ENCODE data around the gene SLC17A1.

The SLC17A1 gene, protein sequence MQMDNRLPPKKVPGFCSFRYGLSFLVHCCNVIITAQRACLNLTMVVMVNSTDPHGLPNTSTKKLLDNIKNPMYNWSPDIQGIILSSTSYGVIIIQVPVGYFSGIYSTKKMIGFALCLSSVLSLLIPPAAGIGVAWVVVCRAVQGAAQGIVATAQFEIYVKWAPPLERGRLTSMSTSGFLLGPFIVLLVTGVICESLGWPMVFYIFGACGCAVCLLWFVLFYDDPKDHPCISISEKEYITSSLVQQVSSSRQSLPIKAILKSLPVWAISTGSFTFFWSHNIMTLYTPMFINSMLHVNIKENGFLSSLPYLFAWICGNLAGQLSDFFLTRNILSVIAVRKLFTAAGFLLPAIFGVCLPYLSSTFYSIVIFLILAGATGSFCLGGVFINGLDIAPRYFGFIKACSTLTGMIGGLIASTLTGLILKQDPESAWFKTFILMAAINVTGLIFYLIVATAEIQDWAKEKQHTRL

DNA sequence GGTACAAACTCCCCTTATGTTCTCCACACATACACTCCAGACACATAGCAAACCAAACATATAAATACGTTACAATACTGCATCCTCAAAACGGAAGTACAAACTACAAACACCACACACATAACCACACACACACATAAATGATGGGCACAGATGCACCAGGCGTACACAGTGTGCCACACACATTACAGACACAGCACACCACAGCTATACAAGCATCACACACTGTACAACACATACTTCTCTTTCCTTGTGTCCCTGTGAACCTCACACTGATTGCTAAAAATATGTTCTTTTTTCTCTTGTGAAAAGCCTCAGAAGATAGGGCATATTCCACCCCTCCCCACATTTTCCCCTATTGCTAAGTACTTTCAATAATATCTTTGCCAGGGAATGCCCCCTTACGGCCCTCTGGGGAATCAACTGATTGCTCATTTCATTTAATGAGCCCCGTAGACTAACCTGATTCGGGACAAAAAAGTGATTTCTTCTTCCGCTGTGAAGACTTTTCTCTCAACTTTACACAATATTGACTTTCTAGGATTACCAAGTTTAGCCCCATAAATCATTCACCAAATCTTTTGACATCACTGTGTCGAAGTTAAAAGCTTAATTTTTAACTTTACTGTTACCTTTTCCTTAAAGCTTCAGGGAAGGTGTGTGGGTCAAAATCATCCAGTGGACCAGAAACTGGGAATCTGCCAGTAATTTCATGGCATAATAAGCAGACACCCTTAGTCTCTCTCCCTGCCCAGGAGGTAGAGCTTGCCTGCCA is at the start of gene SLC17A1:
Gene SLC17A1 (minus strand): TSS at position 521 of the 775 bp plus-strand sequence. CDS start 1,495 bp downstream, outside the sequence.
- DNase-seq (ENCODE audit: low read depth), result no peak

DNA sequence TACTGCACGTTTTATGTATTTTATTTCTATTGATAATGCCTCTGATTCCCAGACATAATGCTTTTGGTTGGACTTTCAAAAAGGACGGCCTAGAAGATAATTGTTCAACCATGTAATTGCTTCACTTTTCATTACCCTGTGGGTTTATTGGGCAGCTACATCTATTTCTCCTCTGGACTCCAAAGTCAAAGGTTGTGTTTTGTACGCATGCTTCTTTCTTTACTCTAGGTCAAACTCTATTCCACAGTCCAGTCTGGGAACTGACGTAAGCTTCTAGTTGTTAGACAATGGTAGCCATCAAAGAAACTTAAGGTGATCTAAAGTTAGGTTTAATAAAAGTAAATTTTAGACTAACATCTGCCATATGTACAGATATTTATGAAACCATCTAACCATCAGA is 48.7 kb upstream of the SLC17A1 start:
- DNase-seq (ENCODE audit: low read depth), result no peak

DNA sequence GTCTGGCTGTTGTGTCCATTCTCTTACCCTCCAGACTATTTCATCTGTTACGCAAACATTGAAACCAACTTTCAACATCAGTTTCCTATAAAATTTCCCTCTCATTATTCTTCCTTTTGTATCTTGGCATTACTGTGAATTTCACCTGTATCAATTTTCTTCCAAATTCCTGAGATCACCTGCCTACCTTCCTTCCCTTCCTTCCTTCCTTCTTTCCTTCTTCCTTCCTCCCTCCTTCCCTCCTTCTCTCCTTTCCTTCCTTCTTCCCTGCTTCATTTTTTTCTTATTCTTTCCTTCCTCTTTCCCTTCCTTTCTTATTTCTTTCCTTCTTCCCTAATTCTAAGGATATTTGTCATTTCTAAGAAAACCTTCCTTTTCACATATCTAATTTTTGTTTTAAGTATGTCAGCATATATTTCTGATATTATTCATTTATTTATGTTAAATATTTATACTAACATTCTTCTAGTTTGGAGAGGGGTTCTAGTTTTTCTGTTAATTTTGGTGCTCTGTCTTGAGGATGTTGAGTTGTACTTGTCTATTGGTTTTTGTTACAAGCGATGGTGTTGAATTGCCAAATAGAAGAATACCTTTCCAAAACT is 47.0 kb upstream of the SLC17A1 start:
- no peak for DNase-seq (ENCODE audit: low read depth)

DNA sequence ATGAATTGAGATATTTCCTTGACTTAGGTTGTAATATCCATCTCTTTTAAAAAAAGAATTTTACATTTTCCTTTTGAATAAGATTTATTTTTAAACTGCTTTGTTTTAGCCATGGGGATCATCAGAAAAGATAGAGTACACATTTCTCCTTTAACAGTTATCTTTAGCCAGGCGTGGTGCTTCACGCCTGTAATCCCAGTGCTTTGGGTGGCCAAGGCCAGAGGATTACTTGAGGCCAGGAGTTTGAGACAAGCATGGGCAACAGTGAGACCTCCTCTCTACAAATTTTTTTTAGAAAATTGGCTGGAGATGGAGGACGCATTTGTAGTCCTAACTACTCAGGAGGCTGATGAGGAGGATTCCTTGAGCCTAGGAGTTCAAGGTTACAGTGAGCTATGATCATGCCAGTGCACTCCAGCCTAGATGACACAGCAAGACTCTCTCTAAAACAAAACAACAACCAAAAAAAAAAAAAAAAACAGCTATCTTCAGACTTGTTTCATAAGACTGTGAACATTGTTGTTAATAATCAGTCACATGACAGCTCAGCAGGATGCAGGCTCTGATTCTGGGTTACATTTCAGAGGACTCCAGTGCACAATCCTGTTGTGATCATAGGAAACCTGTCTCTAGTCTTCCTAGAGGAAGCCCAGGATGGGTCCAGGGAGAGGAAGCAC is 44.2 kb upstream of the SLC17A1 start:
- DNase-seq (ENCODE audit: low read depth), result no peak

DNA sequence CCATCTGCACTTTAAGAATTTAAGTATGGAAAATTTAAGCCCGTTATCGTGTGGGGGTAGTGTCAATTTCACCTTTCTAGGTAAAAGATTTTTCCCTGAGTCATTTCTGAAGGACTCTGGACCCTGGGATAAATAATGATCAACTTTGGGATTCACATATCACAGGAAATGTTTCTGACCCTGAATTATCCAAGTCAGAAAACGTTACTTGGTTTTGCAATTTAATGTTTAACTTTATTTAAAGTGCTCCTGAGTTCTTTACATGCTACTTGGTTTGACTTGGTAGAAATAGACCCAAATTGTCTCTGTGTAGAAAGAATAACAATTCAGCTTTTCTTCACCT is 43.7 kb upstream of the SLC17A1 start:
- no peak for DNase-seq (ENCODE audit: low read depth)

DNA sequence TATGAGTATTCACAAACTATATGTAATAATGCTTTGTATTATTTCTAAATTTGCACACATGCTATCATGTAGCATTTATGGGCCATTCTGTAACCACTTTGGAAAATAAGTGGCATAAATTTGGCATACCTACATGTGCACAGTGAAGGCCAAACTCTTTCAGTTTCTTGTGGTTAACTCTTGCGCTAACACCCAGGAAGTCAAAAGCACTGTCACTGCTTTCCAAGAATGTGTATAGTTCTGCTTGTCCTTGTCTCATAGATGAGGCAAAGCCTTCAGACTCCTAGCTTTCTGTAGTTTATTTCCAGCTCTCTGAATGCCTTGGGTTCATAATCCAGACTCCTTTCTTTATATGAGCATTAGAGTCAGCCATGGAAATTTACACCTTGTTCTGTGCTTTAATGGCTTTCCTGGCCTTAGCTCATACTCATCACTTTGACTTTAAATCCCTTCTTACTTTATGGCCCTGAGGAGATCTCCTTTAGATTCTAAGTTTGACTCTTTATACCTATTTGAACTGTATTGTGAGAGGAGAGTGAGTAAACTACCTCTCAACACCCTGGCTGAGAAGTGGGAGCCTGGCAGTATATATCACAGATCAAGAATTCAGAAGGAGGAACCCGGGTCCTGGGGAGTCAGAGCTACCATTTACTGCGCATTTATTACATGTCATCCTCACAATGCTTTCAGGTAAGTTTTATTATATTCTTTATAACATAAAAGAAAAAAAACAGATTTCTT is 43.1 kb upstream of the SLC17A1 start:
- no peak for DNase-seq (ENCODE audit: low read depth)

DNA sequence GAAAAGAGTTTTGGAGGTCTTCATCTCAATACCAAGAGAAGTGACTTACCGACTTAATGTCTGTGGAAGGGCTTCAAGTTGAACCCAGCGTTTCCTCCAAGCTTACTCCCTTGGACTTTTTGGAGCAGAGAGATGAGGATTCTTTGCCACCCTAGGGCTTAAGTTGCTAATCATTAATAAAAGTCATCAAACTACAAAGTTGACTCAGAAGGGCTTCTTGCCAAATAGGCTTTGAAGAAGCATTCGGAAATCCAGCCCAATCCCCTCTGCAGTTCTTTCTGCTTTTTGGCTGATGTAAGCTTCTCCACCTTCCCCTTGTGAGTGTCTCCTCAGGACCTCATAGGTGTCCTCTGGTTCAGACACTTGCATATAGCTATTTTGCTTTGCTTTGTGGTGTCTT is 42.3 kb upstream of the SLC17A1 start, which contains the start of gene SLC17A3:
Gene SLC17A3 (minus strand): TSS at position 126 of the 400 bp plus-strand sequence. CDS start 5,856 bp downstream, outside the sequence.
- no peak for DNase-seq (ENCODE audit: low read depth)

DNA sequence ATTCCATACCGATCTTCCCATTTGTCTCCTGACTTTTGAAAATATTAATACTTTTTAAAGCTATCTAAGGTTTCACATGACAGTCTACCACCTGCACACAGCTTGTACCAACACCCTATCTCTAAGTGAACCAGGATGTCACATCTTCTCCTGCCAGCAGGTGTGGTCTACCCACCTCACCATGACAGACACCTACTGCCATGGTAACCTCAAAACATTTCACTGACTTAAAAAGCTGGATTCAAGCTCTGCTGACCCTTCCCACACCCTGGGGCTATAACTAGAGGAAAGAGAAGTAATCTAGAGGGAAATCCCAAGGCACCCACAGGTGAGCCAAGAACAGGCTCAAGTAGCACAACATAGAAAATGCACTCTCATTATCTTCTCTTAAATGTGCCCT is 41.0 kb upstream of the SLC17A1 start:
- no peak for DNase-seq (ENCODE audit: low read depth)

DNA sequence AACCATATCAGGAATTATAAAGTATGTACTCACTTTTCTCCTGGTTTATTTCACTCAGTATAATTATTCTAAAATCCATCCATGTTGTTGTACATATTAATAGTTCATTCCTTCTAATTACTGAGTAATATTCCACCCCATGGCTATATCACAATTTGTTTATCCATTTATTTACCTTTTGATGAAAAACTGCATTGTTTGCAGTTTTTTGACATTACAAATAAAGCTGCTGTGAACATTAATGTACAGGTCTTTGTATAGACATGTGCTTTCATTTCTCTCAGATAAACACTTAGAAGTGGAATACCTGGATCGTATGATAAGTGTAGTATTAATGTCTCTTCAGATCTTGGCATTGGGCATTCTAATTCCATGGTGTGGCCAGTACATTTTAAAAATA is 38.0 kb upstream of the SLC17A1 start:
- DNase-seq (ENCODE audit: low read depth), result no peak

DNA sequence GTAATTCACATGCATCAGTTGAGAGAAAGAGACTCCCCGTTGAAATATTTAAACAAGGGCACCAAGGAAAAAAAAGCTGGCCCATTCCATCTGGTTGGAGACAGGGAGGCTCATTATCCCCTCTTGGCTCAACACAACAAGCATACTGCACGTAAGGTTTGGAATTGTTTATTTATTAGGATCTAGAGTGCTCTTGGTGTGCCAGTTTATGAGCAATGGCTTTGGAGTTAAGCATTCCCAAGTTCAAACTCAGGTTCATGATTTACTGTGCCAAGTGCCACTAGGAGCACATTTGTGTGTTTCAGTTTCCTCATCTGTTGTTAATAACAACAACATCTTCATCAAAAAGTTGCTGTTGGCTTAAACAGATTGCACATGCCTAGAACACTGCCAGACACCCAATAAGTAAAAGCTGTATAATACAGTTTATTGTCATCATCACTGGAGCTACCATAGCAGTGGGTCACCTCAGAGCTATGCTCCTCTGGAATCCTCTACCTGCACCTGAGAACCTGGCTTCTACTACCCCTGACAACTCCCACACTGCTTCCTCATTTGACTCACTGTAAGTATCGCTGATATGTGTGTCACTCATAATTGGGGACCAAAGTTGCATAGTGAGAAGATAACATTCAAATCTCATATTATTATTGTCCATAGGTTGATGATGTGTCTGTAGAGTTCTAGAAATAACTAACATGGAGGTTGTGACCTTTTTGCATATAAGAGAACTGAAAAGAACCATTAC is 36.8 kb upstream of the SLC17A1 start:
- no peak for DNase-seq (ENCODE audit: low read depth)

DNA sequence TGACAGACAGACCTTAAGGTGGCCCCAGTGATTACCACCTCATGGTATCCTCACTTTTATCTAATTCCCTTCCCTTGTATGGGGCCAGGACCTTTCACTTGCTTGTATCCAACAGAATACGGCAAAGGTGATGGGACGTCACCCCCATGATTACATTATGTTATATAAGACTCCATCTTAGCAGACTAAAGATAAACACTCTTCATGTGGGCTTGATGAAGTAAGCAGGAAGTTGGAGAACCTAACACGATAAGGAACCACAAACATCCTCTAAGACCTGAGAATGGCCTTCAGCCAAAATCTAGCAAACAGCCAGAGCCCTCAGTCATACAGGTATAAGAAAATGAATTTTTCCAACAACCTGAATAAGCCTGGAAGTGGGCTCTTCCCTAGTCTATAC is 34.2 kb upstream of the SLC17A1 start:
- no peak for DNase-seq (ENCODE audit: low read depth)

DNA sequence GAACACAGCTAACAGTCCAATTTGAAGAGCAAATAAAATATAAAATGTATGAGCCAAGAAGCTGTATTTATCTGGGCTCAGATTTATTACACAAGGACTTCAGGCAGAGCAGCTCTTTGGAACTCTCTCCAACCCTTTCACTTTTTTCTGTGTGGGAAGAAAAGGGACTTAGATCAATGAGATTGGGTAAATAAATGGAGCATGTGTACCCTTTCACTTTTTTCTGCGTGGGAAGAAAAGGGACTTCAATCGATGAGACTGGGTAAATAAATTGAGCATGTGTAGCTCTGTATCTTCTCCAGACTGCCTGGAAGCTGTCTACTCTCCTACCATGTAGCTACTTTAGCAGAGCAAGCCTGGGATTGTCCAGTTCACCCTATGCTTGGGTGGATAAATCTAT is 31.5 kb upstream of the SLC17A1 start:
- DNase-seq (ENCODE audit: low read depth), result no peak

DNA sequence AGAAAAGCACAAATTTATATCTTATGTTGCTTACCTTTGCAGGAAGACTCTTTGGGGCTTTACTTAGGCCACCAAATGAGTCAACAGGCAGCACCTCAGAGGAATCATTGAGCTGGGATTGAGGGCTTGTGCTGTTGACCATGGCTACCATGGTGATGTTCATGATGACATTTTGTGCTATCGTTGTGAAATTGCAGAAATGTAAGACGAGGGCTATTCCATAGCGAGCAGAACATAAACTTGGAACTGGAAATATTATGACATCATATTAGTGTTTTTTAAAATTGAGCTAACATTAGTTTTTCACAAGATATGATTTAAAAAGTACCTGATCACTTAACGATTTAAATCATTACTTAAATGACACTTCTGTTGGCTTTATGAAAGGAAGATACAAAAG is 30.3 kb upstream of the SLC17A1 start:
- DNase-seq (ENCODE audit: low read depth), result no peak

DNA sequence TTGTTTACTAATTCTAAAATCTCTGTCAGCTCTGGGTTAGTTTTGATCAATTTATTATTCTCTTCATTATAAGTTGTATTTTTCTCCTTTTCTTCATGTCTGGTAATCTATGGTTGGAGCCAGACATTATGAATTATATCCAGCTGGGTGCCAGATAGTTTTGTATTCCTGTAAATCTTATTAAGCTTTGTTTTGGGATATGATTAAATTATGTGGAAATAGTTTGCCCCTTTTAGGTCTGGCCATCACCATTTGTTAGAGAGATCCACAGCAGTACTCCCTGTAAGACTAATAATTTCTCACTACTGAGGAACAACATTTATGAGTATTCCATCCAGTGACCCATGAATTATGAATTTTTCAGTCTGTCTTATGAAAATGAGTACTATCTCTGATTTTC is 20.9 kb upstream of the SLC17A1 start:
- no peak for DNase-seq (ENCODE audit: low read depth)

DNA sequence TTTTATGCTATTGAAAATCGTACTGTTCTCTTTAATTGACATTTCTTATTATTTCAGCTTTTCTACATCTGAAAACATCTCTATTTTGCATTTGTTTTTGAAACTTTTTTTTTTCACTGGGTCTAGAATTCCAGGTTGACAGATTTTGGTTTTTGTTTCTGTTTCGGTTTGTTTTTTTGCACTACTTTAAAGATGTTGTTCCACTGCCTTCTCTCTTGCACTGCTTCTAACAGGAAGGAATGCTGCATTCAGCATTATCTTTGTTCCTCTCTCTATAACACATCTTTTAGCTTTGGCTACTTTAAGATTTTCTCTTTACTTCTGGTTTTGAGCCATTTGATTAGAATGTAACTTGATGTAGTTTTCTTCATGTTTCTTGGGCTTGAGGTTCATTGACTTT is 20.1 kb upstream of the SLC17A1 start:
- DNase-seq (ENCODE audit: low read depth), result no peak

DNA sequence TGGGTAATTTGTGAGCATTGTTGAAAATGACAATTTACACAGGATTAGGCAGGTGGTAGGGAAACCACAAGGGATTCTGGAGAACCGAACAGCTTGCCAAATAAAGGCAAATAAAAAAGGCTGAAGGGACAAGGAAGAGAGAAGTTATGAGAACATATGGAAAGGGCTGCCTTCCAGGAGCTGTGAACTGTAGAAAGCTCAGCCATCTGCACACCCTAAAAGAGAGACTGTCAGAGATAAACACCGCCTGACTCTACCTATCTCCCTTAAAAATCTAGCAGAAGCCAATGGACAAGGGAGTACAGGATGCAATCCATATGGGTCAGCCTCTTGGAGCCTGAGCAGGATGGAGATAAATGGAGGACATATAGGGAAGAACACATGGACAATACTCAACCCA is 12.7 kb upstream of the SLC17A1 start:
- DNase-seq (ENCODE audit: low read depth), result no peak

DNA sequence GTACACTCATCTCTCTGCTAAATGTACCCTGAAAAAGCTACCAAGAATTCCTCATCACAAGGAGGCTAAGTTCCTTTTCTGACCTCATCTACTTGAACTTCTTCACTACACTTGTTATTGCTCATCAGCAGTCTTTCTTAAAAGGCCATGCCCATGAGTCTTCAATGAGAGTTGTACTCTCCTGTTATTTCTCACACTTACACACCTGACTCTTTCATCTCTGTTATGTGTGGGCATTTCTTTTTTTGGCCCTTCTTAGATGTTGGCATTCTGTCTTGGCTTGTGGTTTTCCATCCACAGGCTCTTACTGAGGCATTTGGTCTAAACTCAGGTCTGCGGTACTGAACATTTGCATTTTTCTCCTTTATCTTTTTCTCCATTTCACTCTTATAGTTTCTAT is 10.7 kb upstream of the SLC17A1 start:
- no peak for DNase-seq (ENCODE audit: low read depth)

DNA sequence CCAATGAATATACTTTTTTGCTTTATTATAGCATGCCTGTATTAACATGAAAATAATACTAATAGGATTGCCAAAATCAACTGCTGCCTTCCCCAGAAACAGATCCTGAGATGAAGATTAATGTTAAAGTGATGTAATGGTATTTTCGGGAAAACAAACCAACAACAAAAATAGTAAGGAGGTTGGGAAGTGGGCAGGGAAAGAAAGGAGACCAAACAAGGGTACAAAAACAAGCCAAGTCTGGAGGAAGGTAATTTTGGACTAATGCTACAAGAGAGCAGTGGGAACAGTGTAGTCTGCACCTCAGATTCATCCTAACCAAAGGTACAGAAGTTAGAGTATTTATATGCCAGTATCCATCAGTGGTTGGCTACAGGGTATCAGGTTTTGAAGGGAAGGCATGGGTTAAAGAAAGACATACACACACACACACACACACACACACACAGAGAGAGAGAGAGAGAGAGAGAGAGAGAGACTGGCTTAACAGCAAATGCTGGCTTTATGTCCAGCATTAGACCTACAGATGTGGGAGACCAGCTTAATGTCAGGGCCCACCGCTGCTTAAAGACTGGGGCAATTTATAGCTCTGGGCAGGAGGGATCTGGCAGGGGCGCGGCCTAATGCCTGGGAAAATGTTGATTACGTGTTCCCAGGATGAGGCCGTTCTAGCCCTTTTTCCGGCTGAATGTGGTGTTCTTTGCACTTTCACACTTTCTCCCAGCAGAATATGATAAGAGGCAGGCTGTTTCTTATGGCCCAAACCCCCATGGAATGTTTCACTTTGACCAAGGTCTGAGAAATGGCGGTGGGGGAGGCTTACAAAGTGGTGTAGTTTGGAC is 3.8 kb upstream of the SLC17A1 start:
- DNase-seq (ENCODE audit: low read depth), result no peak

DNA sequence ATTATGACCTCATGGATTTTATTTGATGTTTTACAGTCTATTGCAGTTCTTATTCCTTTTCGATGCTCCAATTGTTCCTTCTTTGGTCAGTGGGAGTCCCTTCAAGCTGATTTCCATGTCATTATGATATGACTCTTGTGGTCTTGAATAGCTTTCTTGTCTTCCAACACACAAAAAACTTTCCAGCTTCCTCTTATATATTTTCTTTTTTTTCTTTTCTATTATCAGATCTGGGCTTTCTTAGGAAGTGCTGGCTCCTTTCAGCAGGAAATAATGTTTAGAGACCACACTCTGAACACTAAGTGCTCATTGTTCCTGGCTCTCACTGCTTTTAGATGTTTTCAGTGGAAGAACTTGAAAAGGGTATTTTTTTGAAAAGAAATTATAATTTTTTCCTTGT is 3.1 kb upstream of the SLC17A1 start:
- no peak for DNase-seq (ENCODE audit: low read depth)

DNA sequence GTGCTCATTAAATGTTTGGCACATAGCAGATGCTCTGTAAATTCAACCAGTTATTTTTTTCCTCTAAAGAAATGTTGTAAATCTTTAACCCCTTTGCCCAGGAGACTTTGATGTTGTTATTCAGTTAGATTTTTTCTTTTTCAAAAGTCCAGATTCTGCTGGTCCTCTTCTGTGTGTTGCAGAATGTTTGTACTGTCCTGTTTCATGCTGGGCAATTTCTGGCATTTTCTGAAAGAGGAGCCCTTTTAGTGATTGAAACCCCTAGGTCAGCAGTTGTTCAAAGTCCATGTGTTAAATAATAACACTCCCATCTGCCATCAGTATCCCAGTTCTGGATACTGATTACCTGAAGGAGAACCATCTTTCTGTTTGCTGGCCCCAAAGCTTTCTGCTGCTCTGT is 1.3 kb upstream of the SLC17A1 start:
- DNase-seq (ENCODE audit: low read depth), result no peak
